ENCODE measurements around the gene GTPBP10. TPM values are rescaled to one million over a fixed set of nuclear protein-coding genes. Genes with fewer than 3 reads are reported as not detected.

GTPBP10 gene
- total RNA-seq, 1 experiment from 2014 or later: 23.3 TPM

- H3K9me3 Mint-ChIP-seq: peaks cover 6 to 11% of the 10 kb centered on the region in 2 experiments; a peak in 4 of 5 replicates
- no peak for DNase-seq
- H3K79me2 ChIP-seq (ENCODE audit: insufficient read depth, low read length): no peaks in the 10 kb centered on the region
These were observed 55.5 kb downstream of the GTPBP10 start for GRCh38 chr7:90401989-90402388.

More at GRCh38 chr7:90401989-90402388, 55.5 kb downstream of the GTPBP10 start:
- H4K5ac ChIP-seq (ENCODE audit: insufficient read length, low read depth, low read length): no peak overlapping the region
- H3K18ac ChIP-seq (ENCODE audit: insufficient read length, low read depth, low read length): no peak overlapping the region
- Mint-ChIP-seq H3K27ac (no peak overlapping the region), H3K4me3 (no peak overlapping the region), H3K27me3 (ENCODE audit: low read depth) (peaks cover 29% of the 10 kb centered on the region), H3K4me1 (peaks cover 5 to 11% of the 10 kb centered on the region in 2 experiments), H3K36me3 (ENCODE audit: insufficient read depth in 1 of 3, low read depth in 3 of 3) (peaks cover 0 to 16% (median 15%) of the 10 kb centered on the region in 3 experiments; a peak in 5 of 7 replicates)
- no peaks in the 10 kb centered on the region for H4K20me1 ChIP-seq (ENCODE audit: control insufficient read depth, insufficient read depth, insufficient read length)
- peaks cover 6% of the 10 kb centered on the region for H3K23me2 ChIP-seq (ENCODE audit: insufficient read length, low read depth, low read length, poor library complexity, severe bottlenecking)
- no peak overlapping the region for H3T11ph ChIP-seq (ENCODE audit: low read length)
- H2AFZ ChIP-seq (ENCODE audit: low read length): no peak overlapping the region
- no peak overlapping the region for H3K56ac ChIP-seq (ENCODE audit: insufficient read length, low read depth, low read length)
- H3K27ac ChIP-seq (ENCODE audit: insufficient read length, low read depth, low read length): no peak overlapping the region
- H4K8ac ChIP-seq (replicated peaks; ENCODE audit: insufficient read length, low read depth, low read length): no peak overlapping the region
- no peak overlapping the region for H2BK5ac ChIP-seq (ENCODE audit: insufficient read length, low read length)
- no peaks in the 10 kb centered on the region for H3K9me3 ChIP-seq (ENCODE audit: control insufficient read depth, low read depth, low read length)
- H4K91ac ChIP-seq (ENCODE audit: insufficient read length, low read depth, low read length): no peak overlapping the region
- peaks cover 4% of the 10 kb centered on the region for H3K79me1 ChIP-seq (ENCODE audit: insufficient read depth, low read depth, low read length, poor library complexity, severe bottlenecking)
- H3K27me3 ChIP-seq (ENCODE audit: insufficient read depth, low read length): no peaks in the 10 kb centered on the region
- no peak overlapping the region for H3K9ac ChIP-seq (ENCODE audit: extremely low read depth, insufficient read length, low read length)
- no peak overlapping the region for H3K23ac ChIP-seq (ENCODE audit: insufficient read length, low read depth, low read length)
- WGBS (ENCODE audit: extremely low coverage, insufficient read length, low lambda C conversion rate): no CpG with 5 or more reads among the region's 4 CpGs
- H2BK20ac ChIP-seq (ENCODE audit: low read depth, low read length, poor library complexity, severe bottlenecking): no peak overlapping the region
- TF ChIP-seq CTCF (conservative IDR thresholded peaks at IDR 0.05): no peak
- H2BK120ac ChIP-seq (ENCODE audit: low read depth, low read length, poor library complexity, severe bottlenecking): no peak overlapping the region
- H2BK15ac ChIP-seq (ENCODE audit: low read depth, low read length): no peak overlapping the region
- no peaks in the 10 kb centered on the region for H3K4me1 ChIP-seq (ENCODE audit: insufficient read depth, low read length)
- no peak overlapping the region for H3K14ac ChIP-seq (ENCODE audit: insufficient read depth, low read length)
- H2BK12ac ChIP-seq (ENCODE audit: insufficient read length, low read depth, low read length): no peak overlapping the region
- H3K4me2 ChIP-seq (ENCODE audit: insufficient read depth, insufficient read length, low read length): no peak overlapping the region
- H3K4ac ChIP-seq (ENCODE audit: low read depth, low read length): no peak overlapping the region
- no peak overlapping the region for H2AK5ac ChIP-seq (ENCODE audit: insufficient read length, low read length)
